C1 segment of cervical spinal cord (tissue), 14 donors: ENCODE results near the gene ACTG1.

ENCODE experiments used
- DNase-seq, 14 donors: peaks; one replicate each; lab custom pipeline; 2025; lab: John Stamatoyannopoulos, UW

Gene ACTG1

DNA sequence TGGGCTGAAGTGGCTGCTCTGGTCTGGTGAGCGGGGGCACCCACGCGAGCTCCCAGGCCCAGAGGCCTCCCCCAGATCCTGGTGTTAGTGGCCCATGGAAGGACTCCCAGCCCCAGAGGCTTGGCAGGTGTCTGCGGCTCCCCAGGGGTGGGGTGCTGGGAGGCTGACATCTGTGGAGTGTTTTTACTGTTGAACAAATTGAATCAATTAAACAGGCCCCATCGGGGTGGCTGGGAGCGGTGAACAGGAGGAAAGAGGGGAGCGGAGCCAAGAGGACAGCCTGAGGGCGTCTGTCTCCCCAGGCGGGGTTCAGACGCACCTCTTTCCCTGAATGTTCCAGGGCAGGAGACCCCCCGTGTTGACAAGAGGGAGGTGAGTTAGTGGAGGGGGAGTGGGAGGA lies 29.9 kb downstream of the ACTG1 start:
- no peak for DNase-seq

GRCh38 chr17:81481815-81482505 lies 30.6 kb downstream of the ACTG1 start:
- no peak for DNase-seq

GRCh38 chr17:81481073-81481799 lies 31.4 kb downstream of the ACTG1 start:
- peak in 13 of 14 donors; percentile 19 to 84 (median 56) for DNase-seq

DNA sequence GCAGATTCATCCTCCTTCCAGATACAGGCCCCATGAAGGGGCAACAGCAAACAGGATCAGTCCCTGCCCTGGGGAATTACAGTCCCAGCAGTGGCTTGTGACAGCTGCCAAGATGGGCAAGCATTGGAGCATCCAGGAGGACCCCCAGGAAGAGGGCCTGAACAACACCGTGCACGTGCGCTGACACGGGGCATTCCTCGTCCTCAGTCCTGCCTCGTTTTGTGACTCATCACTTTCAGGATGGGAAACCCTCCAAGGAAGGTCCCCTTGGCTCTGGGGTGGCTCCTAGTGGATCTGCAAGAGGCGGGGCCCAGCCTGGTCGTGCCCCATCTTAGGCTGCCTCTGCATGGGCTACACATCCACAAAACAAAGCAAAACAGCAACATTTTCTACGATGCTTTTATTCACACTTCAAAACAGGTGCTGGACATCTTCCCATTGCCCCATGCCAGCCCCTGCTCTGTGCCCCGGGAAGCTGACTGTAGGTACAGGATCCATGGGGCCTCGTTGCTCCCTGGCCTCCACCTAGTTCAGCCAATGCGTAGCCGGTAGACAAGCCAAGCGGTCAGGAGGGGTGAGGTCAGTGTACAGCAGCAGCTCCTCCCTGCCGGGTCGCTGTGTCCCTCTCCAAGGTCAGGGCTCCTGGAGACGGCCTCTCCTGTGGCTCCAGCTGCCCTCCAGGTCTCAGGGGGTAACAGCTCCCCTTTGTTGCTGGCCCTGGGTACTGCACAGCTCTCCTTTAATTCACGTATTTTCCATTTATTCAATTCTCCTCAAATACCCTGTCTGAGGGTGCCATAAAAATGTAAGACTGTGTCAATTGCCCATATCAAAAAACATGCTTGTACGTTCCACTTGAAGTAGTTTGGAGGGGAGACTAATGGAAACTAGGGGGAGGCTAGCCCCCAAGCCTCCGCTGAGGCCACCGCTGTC lies 32.2 kb downstream of the ACTG1 start:
- peak in 5 of 14 donors; percentile 9 to 31 (median 23) for DNase-seq

GRCh38 chr17:81479175-81480071 lies 33.2 kb downstream of the ACTG1 start:
- DNase-seq = no peak

- no peak for DNase-seq
Measured at GRCh38 chr17:81478119-81478518, 34.5 kb downstream of the ACTG1 start.

GRCh38 chr17:81477173-81477572 lies 35.4 kb downstream of the ACTG1 start:
- no peak for DNase-seq

DNA sequence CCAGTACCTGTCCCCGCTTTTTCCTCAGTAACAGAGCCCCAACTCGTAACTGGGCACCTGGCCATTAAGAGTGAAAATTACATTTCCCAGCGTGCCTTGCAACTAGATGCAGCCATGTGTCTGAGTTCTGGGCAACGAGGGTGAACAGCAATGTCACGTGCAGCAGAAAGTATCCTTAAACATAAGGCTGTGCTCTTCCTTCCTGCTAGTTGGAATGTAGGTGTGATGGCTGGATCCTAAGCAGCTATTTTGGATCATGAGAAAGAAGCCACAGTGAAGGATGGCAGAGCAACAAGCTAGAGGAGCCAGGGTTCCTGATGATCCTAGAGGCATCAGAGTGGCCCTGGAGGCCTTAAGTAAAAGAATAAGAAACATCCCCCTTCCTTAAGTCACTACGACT lies 36.0 kb downstream of the ACTG1 start:
- no peak for DNase-seq

- no peak for DNase-seq
Measured at GRCh38 chr17:81476097-81476496, 36.5 kb downstream of the ACTG1 start.

DNA sequence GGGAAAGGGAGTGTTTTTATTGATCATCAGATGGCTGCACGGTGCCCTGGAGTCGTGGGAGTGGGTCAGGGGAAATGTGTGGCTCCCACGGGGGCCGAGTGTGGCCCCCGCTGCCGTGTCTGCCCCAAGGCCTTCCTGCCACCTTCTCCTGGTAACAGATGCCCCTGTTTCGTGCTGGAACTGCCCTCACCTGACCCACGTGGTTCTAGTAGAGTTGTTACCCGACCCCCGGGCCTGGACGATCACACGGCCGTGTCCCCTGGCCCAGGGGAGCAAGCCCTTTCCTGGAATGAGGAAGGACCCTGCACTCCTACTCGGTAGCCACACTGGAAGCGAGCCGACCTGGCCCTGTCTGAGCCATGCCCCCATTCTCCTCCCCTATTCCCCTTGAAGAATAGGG lies 37.6 kb downstream of the ACTG1 start:
- no peak for DNase-seq

DNA sequence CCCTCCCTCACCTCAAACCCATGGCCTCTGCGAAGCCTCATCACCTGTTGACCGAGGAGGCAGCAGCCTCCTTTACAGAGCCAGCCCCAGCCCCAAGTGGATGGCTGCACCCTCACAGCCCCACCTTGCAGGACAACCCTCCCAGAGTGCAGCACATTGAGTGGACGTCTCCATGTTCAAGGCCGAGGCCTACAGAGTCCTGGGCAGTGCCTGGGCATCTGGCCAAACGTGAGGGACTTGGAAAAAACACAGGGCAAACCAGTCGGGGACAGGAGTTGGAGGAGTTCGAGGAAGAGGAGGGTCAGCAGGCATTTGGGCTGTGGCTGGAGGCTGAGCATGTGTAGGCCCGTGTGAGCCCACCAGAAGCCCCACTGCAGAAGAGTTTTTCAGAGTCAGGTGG lies 39.6 kb downstream of the ACTG1 start:
- DNase-seq = no peak

- peak in 12 of 14 donors; percentile 23 to 75 (median 48) for DNase-seq
Measured at GRCh38 chr17:81471818-81472456, 40.7 kb downstream of the ACTG1 start.

GRCh38 chr17:81470944-81471817 lies 41.4 kb downstream of the ACTG1 start:
- DNase-seq = no peak

- DNase-seq = peak in 2 of 14 donors; percentile 34 to 80
Measured at GRCh38 chr17:81470270-81470943, 42.2 kb downstream of the ACTG1 start.

DNA sequence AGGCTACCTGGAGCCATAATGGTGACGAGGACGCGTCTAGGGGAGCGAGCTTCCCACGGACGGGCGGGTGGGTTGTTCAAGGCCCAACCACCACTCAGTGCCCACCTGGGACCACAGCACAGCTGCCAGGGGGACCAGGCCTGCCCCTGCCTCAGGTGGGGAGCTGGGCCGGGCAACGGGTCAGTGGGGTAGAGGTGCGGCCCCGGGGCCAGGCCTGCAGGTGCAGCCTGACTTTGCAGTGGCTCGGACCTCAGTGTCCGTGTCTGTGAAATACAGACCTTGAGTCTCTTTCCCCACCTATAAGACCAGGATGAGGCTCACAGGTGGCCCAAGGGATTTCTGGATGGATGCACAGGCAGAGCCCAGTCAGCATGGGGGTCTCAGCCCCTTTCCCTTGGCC lies 43.3 kb downstream of the ACTG1 start:
- no peak for DNase-seq

- no peak for DNase-seq
Measured at GRCh38 chr17:81468770-81469121, 43.9 kb downstream of the ACTG1 start.

DNA sequence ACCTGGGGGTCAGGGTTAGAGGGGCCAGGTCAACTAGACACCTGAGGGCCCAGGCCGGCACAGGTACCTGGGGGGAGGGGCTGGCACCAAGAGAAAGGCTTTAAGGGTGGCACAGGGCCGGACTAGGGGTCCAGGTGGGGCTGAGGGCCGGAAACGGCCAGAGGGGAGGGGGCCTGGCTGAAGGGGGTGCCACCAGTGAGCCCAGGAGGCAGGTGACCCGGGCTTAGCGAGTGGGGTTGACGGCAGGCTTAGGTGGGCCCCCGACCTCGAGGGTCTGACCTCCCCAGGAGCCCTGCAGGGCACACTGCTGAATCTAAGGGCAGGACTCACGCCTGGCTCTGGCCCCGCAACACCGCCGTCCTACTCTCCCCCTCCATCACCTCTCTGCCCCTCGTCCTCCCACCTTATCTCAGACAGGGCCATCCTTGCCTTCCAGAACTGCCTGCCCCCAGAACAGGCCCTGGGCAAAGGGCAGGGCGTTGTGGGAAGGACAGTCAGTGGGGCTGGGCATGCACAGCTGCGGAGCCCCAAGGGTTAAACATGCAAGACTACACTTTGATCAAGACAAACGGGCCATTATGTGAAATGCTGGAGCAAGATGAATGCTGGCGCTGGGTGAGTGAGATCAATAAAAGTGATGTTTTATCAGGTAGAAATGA lies 44.4 kb downstream of the ACTG1 start:
- no peak for DNase-seq
